ENCODE data around the gene HMGN4. TPM values are rescaled to one million over a fixed set of nuclear protein-coding genes. Genes with fewer than 3 reads are reported as not detected.

HMGN4 gene
- polyA plus RNA-seq (2011; rRNA removed) (41.4 and 60.9 TPM in 2 replicates), polyA minus RNA-seq (2011; rRNA and poly(A)+ RNA removed) (11.8 and 16.5 TPM in 2 replicates)

DNA sequence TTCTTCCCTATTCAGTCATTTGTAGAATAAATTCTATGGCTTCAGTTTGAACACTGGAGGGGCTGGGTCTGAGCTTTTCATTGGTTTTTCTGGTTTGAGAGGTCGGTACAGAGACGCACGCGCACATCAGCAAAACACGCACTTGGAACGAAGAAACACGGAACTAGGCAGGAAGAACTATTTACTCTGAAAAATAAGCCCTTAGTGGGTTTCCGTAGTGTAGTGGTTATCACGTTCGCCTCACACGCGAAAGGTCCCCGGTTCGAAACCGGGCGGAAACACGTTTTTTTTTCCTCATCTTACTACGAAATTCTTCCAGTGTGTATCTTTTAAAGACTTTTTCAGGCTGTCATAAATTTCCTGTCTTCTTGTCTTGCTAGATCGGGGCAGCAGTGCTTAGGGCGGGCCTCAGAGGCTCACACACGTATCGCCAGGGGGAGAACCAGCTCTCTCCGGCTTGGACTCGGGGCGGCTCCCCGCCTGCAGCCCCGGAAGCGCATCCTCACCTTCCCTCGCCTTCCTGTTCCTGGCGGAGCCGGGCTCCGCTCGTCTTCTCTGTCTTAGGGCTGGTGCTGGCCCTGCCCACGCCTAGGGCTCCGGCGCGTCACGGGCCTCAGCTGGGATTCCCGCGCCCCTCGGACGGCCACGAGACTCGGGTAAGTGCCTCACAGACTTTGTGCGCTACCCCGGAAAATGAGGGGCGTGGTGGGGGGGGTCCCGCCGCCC is at the start of gene HMGN4:
HMGN4 (plus strand) TSS at position 521 of the 726 bp plus-strand sequence. CDS start 6,841 bp downstream, outside the sequence.
- POLR2A ChIA-PET: interaction anchor here (0.6 to 1.0 kb wide), 2 partner anchors 16 to 84 kb away, joined by 3 to 9 read pairs; no protein-coding TSS in a partner anchor
- no peak for DNase-seq (ENCODE audit: low read depth)
- CTCF ChIA-PET: interaction anchor here (0.9 to 1.7 kb wide), 6 partner anchors 17 to 937 kb away, joined by 3 to 9 read pairs (median 3); no protein-coding TSS in a partner anchor
- Histone ChIP-seq H3K27me3 (ENCODE audit: control insufficient read depth, insufficient read depth, low read length) (no peaks in the 10 kb centered on the region), H3K36me3 (ENCODE audit: control insufficient read depth, insufficient read depth, low read length) (no peaks in the 10 kb centered on the region), H3K4me3 (ENCODE audit: low read depth, low read length) (peak within 1 kb of the TSS; percentile 83)
- peak; percentile 15; the same call in 1 of the 2 replicates for TF ChIP-seq CTCF (IDR thresholded peaks at IDR 0.05; ENCODE audit: insufficient read depth, low read depth, low read length)

- ChIA-PET CTCF (interaction anchor here (1.2 kb wide), 1 partner anchor 10 kb away, joined by 5 read pairs; the partner anchor contains the start of gene BTN1A1), POLR2A (no interaction called here)
- DNase-seq (ENCODE audit: low read depth): no peak
- H3K4me3 ChIP-seq (ENCODE audit: low read depth, low read length): no peak overlapping the region
- peaks cover 3% of the 10 kb centered on the region for H3K27me3 ChIP-seq (ENCODE audit: control insufficient read depth, insufficient read depth, low read length)
- TF ChIP-seq CTCF (IDR thresholded peaks at IDR 0.05; ENCODE audit: insufficient read depth, low read depth, low read length): no peak
- no peaks in the 10 kb centered on the region for H3K36me3 ChIP-seq (ENCODE audit: control insufficient read depth, insufficient read depth, low read length)
Observed at GRCh38 chr6:26489996-26490964, 47.9 kb upstream of the HMGN4 start.

GRCh38 chr6:26491604-26492003 is 46.6 kb upstream of the HMGN4 start:
- H3K4me3 ChIP-seq (ENCODE audit: low read depth, low read length): no peak overlapping the region
- CTCF ChIA-PET: no interaction called here

GRCh38 chr6:26493258-26493657 is 44.9 kb upstream of the HMGN4 start:
- 0 out of 2 replicates have a peak, but pooled peaks have one; percentile 19 for TF ChIP-seq CTCF (IDR thresholded peaks at IDR 0.05; ENCODE audit: insufficient read depth, low read depth, low read length)
- ChIA-PET POLR2A (no interaction called here), CTCF (interaction anchor here (1.3 to 1.4 kb wide), 2 partner anchors 11 to 17 kb away, joined by 3 to 5 read pairs; no protein-coding TSS in a partner anchor)
- no peaks in the 10 kb centered on the region; the same call in 1 of the 2 replicates for H3K27me3 ChIP-seq (ENCODE audit: control insufficient read depth, insufficient read depth, low read length)
- H3K36me3 ChIP-seq (ENCODE audit: control insufficient read depth, insufficient read depth, low read length): no peaks in the 10 kb centered on the region
- H3K4me3 ChIP-seq (ENCODE audit: low read depth, low read length): no peak overlapping the region
- DNase-seq (ENCODE audit: low read depth): no peak

More at GRCh38 chr6:26491604-26492003, 46.6 kb upstream of the HMGN4 start:
- TF ChIP-seq CTCF (IDR thresholded peaks at IDR 0.05; ENCODE audit: insufficient read depth, low read depth, low read length): no peak
- Histone ChIP-seq H3K27me3 (ENCODE audit: control insufficient read depth, insufficient read depth, low read length) (peaks cover 3% of the 10 kb centered on the region), H3K36me3 (ENCODE audit: control insufficient read depth, insufficient read depth, low read length) (no peaks in the 10 kb centered on the region)
- POLR2A ChIA-PET: no interaction called here
- DNase-seq (ENCODE audit: low read depth): no peak
